ENCODE measurements around the gene ANO8. TPM values are rescaled to one million over a fixed set of nuclear protein-coding genes. Genes with fewer than 3 reads are reported as not detected.
A peak's percentile ranks its signal among the peaks of the same experiment; 100 is the strongest.

The ANO8 gene
- total RNA-seq, 1 donor from 2014 or later, result 20.0 TPM

GRCh38 chr19:17351815-17352435 is 17.3 kb upstream of the ANO8 start:
- DNase-seq (ENCODE audit: low spot score in 2 of 2) (no peak), FAIRE-seq (no peak)

- DNase-seq (ENCODE audit: low spot score in 2 of 2) (no peak), FAIRE-seq (no peak)
These were observed 14.0 kb upstream of the ANO8 start for GRCh38 chr19:17348700-17349099.

- DNase-seq (ENCODE audit: low spot score in 2 of 2) (no peak), FAIRE-seq (no peak)
These were observed 13.2 kb upstream of the ANO8 start for GRCh38 chr19:17347877-17348276.

- FAIRE-seq, result no peak
- no peak for DNase-seq (ENCODE audit: low spot score in 2 of 2)
These were observed 12.7 kb upstream of the ANO8 start for GRCh38 chr19:17347361-17347760.

GRCh38 chr19:17346109-17346671 is 11.5 kb upstream of the ANO8 start:
- peak; percentile 65 to 83 for DNase-seq (ENCODE audit: low spot score in 2 of 2)

GRCh38 chr19:17341845-17342244 is 7.2 kb upstream of the ANO8 start:
- DNase-seq (ENCODE audit: low spot score in 2 of 2) (no peak), FAIRE-seq (no peak)

More at GRCh38 chr19:17346109-17346671, 11.5 kb upstream of the ANO8 start:
- FAIRE-seq, result no peak

- FAIRE-seq (no peak), DNase-seq (ENCODE audit: low spot score in 2 of 2) (no peak)
These were observed 6.7 kb upstream of the ANO8 start for GRCh38 chr19:17341386-17341785.

GRCh38 chr19:17340871-17341357 is 6.3 kb upstream of the ANO8 start:
- DNase-seq (ENCODE audit: low spot score in 2 of 2) (no peak), FAIRE-seq (no peak)

GRCh38 chr19:17340302-17340870 is 5.7 kb upstream of the ANO8 start:
- no peak for DNase-seq (ENCODE audit: low spot score in 2 of 2)
- no peak for FAIRE-seq

- DNase-seq (ENCODE audit: low spot score in 2 of 2) (no peak), FAIRE-seq (no peak)
These were observed 4.6 kb upstream of the ANO8 start for GRCh38 chr19:17339088-17339741.

- no peak for DNase-seq (ENCODE audit: low spot score in 2 of 2)
- no peak for FAIRE-seq
These were observed 3.9 kb upstream of the ANO8 start for GRCh38 chr19:17338433-17339078.

GRCh38 chr19:17337675-17338432 is 3.2 kb upstream of the ANO8 start:
- DNase-seq (ENCODE audit: low spot score in 2 of 2), result no peak

GRCh38 chr19:17336872-17337674 is 2.4 kb upstream of the ANO8 start, which contains the start of gene GTPBP3:
GTPBP3 (plus strand) TSS chr19:17337553; CDS start chr19:17337612, 59 bp downstream.
- DNase-seq (ENCODE audit: low spot score in 2 of 2), result peak; percentile 95 to 97
- FAIRE-seq, result no peak

More at GRCh38 chr19:17337675-17338432, 3.2 kb upstream of the ANO8 start:
- FAIRE-seq, result no peak

- DNase-seq (ENCODE audit: low spot score in 2 of 2) (no peak), FAIRE-seq (no peak)
These were observed 920 bp upstream of the ANO8 start for GRCh38 chr19:17335575-17335974.

GRCh38 chr19:17333611-17334413 is 843 bp downstream of the ANO8 start:
- FAIRE-seq (no peak), DNase-seq (ENCODE audit: low spot score in 2 of 2) (peak; percentile 52 to 60)

GRCh38 chr19:17332677-17333581 is 1.7 kb downstream of the ANO8 start:
- peak in 1 of 2 donors; percentile 25 for DNase-seq (ENCODE audit: low spot score in 2 of 2)
- FAIRE-seq, result no peak

GRCh38 chr19:17332360-17332676 is 2.3 kb downstream of the ANO8 start:
- no peak for DNase-seq (ENCODE audit: low spot score in 2 of 2)
- no peak for FAIRE-seq
